OCI-LY1 (cell line): ENCODE measurements around the gene CRTAC1.

Experiments
- H2AFZ ChIP-seq: fragments of 200-600 bp; sonication (generic), shearing (Covaris generic); 2 replicates; pipeline ENCODE4 v1.6.0; 2014; ENCODE audit warnings: antibody characterized with exemption, mild to moderate bottlenecking, low read length
- H3F3A ChIP-seq: fragments of 200-600 bp; sonication (generic), shearing (Covaris generic); 2 replicates; pipeline ENCODE4 v1.6.0; 2014; ENCODE audit warnings: mild to moderate bottlenecking, antibody characterized with exemption, low read length, moderate library complexity; ENCODE audit not compliant: insufficient read depth
- H3K27ac ChIP-seq: fragments of 200-600 bp; sonication (generic); 2 replicates; pipeline ENCODE4 v1.5.1; 2014; ENCODE audit warnings: low read length, mixed run types, mild to moderate bottlenecking, low read depth; ENCODE audit not compliant: poor library complexity, severe bottlenecking
- H3K27me3 ChIP-seq: fragments of 200-600 bp; sonication (generic); 2 replicates; pipeline ENCODE4 v1.6.0; 2014; ENCODE audit warnings: antibody characterized with exemption, mild to moderate bottlenecking, low read length, moderate library complexity; ENCODE audit not compliant: insufficient read depth
- H3K36me3 ChIP-seq: fragments of 200-600 bp; sonication (generic); 2 replicates; pipeline ENCODE4 v1.6.1; 2014; ENCODE audit warnings: mild to moderate bottlenecking, antibody characterized with exemption, low read length, moderate library complexity, mixed read lengths; ENCODE audit not compliant: insufficient read depth
- H3K4me1 ChIP-seq: fragments of 200-600 bp; sonication (generic); 2 replicates; pipeline ENCODE4 v1.5.1; 2014; ENCODE audit warnings: mild to moderate bottlenecking, low read length, moderate library complexity; ENCODE audit not compliant: insufficient read depth, severe bottlenecking
- H3K4me2 ChIP-seq: fragments of 200-600 bp; sonication (generic), shearing (Covaris generic); 2 replicates; pipeline ENCODE4 v1.6.1; 2014; ENCODE audit warnings: low read length
- H3K4me3 ChIP-seq: fragments of 200-600 bp; sonication (generic); 2 replicates; pipeline ENCODE4 v1.5.1; 2014; ENCODE audit warnings: low read length, low read depth, mild to moderate bottlenecking, mixed read lengths; ENCODE audit not compliant: poor library complexity, severe bottlenecking
- H3K79me2 ChIP-seq: fragments of 200-600 bp; shearing (Covaris generic); 2 replicates; pipeline ENCODE4 v1.6.1; 2016; ENCODE audit warnings: mixed run types, low read length, mixed read lengths; ENCODE audit not compliant: insufficient read depth
- H3K9ac ChIP-seq: fragments of 200-600 bp; sonication (generic), shearing (Covaris generic); 2 replicates; pipeline ENCODE4 v1.6.1; 2014; ENCODE audit warnings: mild to moderate bottlenecking, low read length, mixed read lengths
- H3K9me2 ChIP-seq: fragments of 200-600 bp; sonication (generic), shearing (Covaris generic); 2 replicates; pipeline ENCODE4 v1.6.1; 2014; ENCODE audit warnings: low read depth, mild to moderate bottlenecking, low read length, mixed read lengths
- H3K9me3 ChIP-seq: fragments of 200-600 bp; shearing (Covaris generic); 2 replicates; pipeline ENCODE4 v1.6.1; 2014; ENCODE audit warnings: low read length, mixed read lengths
- H4K20me1 ChIP-seq: fragments of 200-600 bp; sonication (generic), shearing (Covaris generic); 2 replicates; pipeline ENCODE4 v1.6.0; 2016; ENCODE audit warnings: mild to moderate bottlenecking, low read length; ENCODE audit not compliant: insufficient read depth
- EZH2 ChIP-seq: fragments of 200-600 bp; sonication (generic), shearing (Covaris generic); IDR thresholded peaks from 2 replicates; pipeline ENCODE4 v1.8.0; 2017; ENCODE audit warnings: borderline replicate concordance, mixed run types, mild to moderate bottlenecking, antibody characterized with exemption, low read length, moderate library complexity, mixed read lengths
- TF ChIP-seq, protein P1 (sequence below): fragments of 200-600 bp; sonication (generic), shearing (Covaris generic); IDR thresholded peaks from 2 replicates; pipeline ENCODE4 v1.5.1; 2017; ENCODE audit warnings: mild to moderate bottlenecking, antibody characterized with exemption, low read length, moderate library complexity, mixed read lengths

Gene CRTAC1

GRCh38 chr10:98010939-98011685 is 19.3 kb downstream of the CRTAC1 start:
- H3K9me2 ChIP-seq, result no peaks in the 10 kb centered on the region
- no peak overlapping the region for H3K9ac ChIP-seq
- no peaks in the 10 kb centered on the region for H3K79me2 ChIP-seq
- no peak overlapping the region for H3K27ac ChIP-seq
- TF ChIP-seq, protein P1, sequence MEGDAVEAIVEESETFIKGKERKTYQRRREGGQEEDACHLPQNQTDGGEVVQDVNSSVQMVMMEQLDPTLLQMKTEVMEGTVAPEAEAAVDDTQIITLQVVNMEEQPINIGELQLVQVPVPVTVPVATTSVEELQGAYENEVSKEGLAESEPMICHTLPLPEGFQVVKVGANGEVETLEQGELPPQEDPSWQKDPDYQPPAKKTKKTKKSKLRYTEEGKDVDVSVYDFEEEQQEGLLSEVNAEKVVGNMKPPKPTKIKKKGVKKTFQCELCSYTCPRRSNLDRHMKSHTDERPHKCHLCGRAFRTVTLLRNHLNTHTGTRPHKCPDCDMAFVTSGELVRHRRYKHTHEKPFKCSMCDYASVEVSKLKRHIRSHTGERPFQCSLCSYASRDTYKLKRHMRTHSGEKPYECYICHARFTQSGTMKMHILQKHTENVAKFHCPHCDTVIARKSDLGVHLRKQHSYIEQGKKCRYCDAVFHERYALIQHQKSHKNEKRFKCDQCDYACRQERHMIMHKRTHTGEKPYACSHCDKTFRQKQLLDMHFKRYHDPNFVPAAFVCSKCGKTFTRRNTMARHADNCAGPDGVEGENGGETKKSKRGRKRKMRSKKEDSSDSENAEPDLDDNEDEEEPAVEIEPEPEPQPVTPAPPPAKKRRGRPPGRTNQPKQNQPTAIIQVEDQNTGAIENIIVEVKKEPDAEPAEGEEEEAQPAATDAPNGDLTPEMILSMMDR, result no peak
- no peak for TF ChIP-seq EZH2
- H3K36me3 ChIP-seq, result no peaks in the 10 kb centered on the region
- no peaks in the 10 kb centered on the region for H3K9me3 ChIP-seq
- no peak overlapping the region for H3K4me3 ChIP-seq
- H2AFZ ChIP-seq, result no peak overlapping the region
- no peaks in the 10 kb centered on the region for H3K27me3 ChIP-seq
- H3K4me2 ChIP-seq, result no peak overlapping the region
- H3F3A ChIP-seq, result no peaks in the 10 kb centered on the region
- H3K4me1 ChIP-seq, result no peaks in the 10 kb centered on the region
- H4K20me1 ChIP-seq, result no peaks in the 10 kb centered on the region

DNA sequence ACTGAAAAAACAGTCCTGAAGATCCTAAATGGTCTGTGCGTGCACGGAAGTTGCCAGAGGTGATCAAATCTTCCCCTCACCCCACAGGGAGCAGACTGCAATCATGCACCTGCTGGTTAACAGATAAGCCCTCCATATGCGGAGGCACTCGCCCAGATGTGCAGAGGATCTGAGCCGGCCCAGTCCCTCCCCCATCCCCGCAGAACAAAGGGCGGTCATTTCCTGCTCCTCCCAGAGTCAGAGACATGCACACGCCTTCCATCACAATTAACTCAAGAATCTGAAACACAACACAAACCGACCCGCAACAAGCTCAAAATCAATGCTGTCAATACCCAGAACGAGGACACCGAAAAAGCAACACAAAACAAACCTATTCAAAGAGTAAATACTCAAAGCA is 24.2 kb downstream of the CRTAC1 start:
- no peak overlapping the region for H3K4me2 ChIP-seq
- H3K27me3 ChIP-seq, result no peaks in the 10 kb centered on the region

DNA sequence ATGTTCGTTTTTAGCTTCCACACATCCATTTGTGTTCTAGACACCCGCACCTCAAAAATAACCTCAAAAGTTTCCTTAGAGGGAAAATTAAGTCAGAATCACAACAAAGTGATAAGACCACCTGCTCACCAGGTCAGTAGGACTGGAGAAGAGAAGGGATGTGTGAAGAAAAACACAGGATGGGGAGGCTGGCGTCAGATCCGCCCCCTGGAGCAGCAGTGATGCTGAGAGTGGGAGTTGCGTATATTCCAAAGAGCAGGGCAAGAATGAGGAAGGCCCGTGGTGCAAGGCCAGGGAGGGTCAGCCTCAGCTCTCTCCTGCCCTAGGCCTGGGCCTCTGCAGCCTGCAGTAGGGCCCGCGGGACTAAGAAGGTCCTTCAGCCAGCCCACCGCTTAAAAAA is 28.7 kb downstream of the CRTAC1 start:
- no peaks in the 10 kb centered on the region for H3K9me2 ChIP-seq
- H3K4me3 ChIP-seq, result no peak overlapping the region
- no peaks in the 10 kb centered on the region for H3K79me2 ChIP-seq
- H3K4me2 ChIP-seq, result no peak overlapping the region
- no peaks in the 10 kb centered on the region for H3K9me3 ChIP-seq
- no peak overlapping the region for H2AFZ ChIP-seq
- TF ChIP-seq, protein P1, result no peak
- TF ChIP-seq EZH2, result no peak
- H3K9ac ChIP-seq, result no peak overlapping the region
- H3K4me1 ChIP-seq, result no peaks in the 10 kb centered on the region
- no peak overlapping the region for H3K27ac ChIP-seq
- no peaks in the 10 kb centered on the region for H3K36me3 ChIP-seq
- no peaks in the 10 kb centered on the region for H3F3A ChIP-seq
- H3K27me3 ChIP-seq, result no peaks in the 10 kb centered on the region
- H4K20me1 ChIP-seq, result no peaks in the 10 kb centered on the region

More for the DNA sequence above, 24.2 kb downstream of the CRTAC1 start:
- Histone ChIP-seq H4K20me1 (no peaks in the 10 kb centered on the region), H2AFZ (no peak overlapping the region), H3K9me3 (no peaks in the 10 kb centered on the region), H3K4me1 (no peaks in the 10 kb centered on the region), H3K9me2 (no peaks in the 10 kb centered on the region), H3F3A (no peaks in the 10 kb centered on the region), H3K27ac (no peak overlapping the region), H3K79me2 (no peaks in the 10 kb centered on the region), H3K36me3 (no peaks in the 10 kb centered on the region), H3K9ac (no peak overlapping the region), H3K4me3 (no peak overlapping the region)
- TF ChIP-seq EZH2, result no peak
- TF ChIP-seq, protein P1, result no peak
